RPMI8226 (cell line): ENCODE measurements around the gene RBFA.

Experiments
- DNase-seq: peaks from one replicate; pipeline ENCODE4 v3.0.0-alpha.2; 2015

RBFA gene

GRCh38 chr18:80076379-80076778, 42.1 kb downstream of the RBFA start:
- DNase-seq: no peak

- no peak for DNase-seq
Measured at GRCh38 chr18:80077873-80078272, 43.6 kb downstream of the RBFA start.
